Fibroblast of mammary gland (primary cell): ENCODE measurements around the gene ZNF410.

Source experiments
- DNase-seq: peaks from one replicate; pipeline ENCODE4 v3.0.0-alpha.2; 2010; ENCODE audit warnings: low read depth
- H3K4me3 ChIP-seq: 2 replicates; pipeline ENCODE4 v1.5.1; 2011; ENCODE audit warnings: low read depth, mild to moderate bottlenecking, low read length, moderate library complexity; ENCODE audit not compliant: control insufficient read depth
- CTCF ChIP-seq: conservative IDR thresholded peaks from 2 replicates; pipeline ENCODE4 v1.5.1; 2011; ENCODE audit warnings: low read depth, low read length, inconsistent platforms; ENCODE audit not compliant: control insufficient read depth, insufficient read depth

The ZNF410 gene

GRCh38 chr14:73973497-73973896, 86.8 kb downstream of the ZNF410 start:
- H3K4me3 ChIP-seq, result no peak overlapping the region
- DNase-seq, result no peak
- TF ChIP-seq CTCF, result no peak

- no peak overlapping the region for H3K4me3 ChIP-seq
- no peak for TF ChIP-seq CTCF
- DNase-seq, result no peak
Measured at GRCh38 chr14:73976125-73976524, 89.5 kb downstream of the ZNF410 start.

GRCh38 chr14:73977896-73978295, 91.2 kb downstream of the ZNF410 start:
- no peak for TF ChIP-seq CTCF
- H3K4me3 ChIP-seq, result no peak overlapping the region
- DNase-seq, result no peak
